Tibial artery (tissue), 4 donors: ENCODE measurements around the gene TLR9.

Experiments used
- DNase-seq, 2 donors: peaks; one replicate each; pipeline ENCODE4 v3.0.0-alpha.2; 2019
- H3K27ac ChIP-seq, 2 donors: fragments of 200-600 bp; sonication (generic) in 1 of 2; 1 replicate in 1 of 2; 2 replicates in 1 of 2; pipeline ENCODE4 v1.5.1; 2018 to 2019; ENCODE audit warnings: mild to moderate bottlenecking in 1 of 2
- H3K27me3 ChIP-seq, 2 donors: fragments of 200-600 bp; sonication (generic) in 1 of 2; one replicate each; pipeline versions ENCODE4 v1.5.1 to v1.6.0; 2016 to 2019
- H3K36me3 ChIP-seq, 3 donors: fragments of 200-600 bp; sonication (generic) in 2 of 3; one replicate each; pipeline ENCODE4 v1.5.1; 2016 to 2019; ENCODE audit warnings: mild to moderate bottlenecking in 2 of 3
- H3K4me1 ChIP-seq, 4 donors: fragments of 200-600 bp; sonication (generic) in 2 of 4; 1 replicate in 3 of 4; 2 replicates in 1 of 4; pipeline ENCODE4 v1.5.1; 2016 to 2019
- H3K4me3 ChIP-seq, 2 donors: fragments of 200-600 bp; sonication (generic) in 1 of 2; 1 replicate in 1 of 2; 2 replicates in 1 of 2; pipeline ENCODE4 v1.5.1; 2018 to 2019; ENCODE audit warnings: mild to moderate bottlenecking in 2 of 2
- H3K9me3 ChIP-seq, 3 donors: fragments of 200-600 bp; sonication (generic) in 1 of 3; one replicate each; pipeline ENCODE4 v1.5.1; 2016 to 2019
- CTCF ChIP-seq, 2 experiments: fragments of 200-600 bp in 1 of 2; fragments of 450-650 bp in 1 of 2; IDR thresholded peaks; one replicate each; pipeline ENCODE4 v1.5.1; 2017 to 2019; ENCODE audit warnings: antibody characterized with exemption in 2 of 2, mild to moderate bottlenecking in 1 of 2, moderate library complexity in 1 of 2
- intact Hi-C: fragments of 100-400 bp; cut with DNase I; formaldehyde crosslinking; loops from one replicate; pipeline ENCODE4 v1.15.0; 2023; ENCODE audit warnings: low total_unique reads

Gene TLR9

DNA sequence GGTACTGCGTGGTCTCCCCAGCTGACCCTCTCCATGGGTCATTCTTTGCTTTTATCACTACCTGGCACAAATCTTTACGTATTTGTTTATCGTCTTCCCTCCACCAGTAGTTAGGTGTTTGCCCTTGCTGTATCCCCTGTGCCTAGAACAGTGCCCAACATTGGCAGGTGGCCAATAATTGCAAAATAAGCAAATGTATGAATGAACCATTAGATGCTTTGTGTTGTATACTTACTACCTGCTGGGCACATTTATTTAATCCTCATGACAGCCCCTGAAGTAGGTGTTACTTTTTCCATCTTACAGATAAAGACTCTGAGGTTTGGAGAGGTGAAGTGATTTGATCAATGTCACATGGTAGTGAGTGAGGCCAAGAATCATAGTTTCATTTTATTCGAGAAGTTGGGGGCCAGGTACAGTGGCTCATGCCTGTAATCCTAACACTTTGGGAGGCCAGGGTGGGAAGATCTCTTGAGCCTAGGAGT lies 15.5 kb upstream of the TLR9 start:
- peaks cover 0 to 50% (median 37%) of the 10 kb centered on the region in 4 donors for H3K4me1 ChIP-seq
- no peaks in the 10 kb centered on the region for H3K27me3 ChIP-seq
- H3K36me3 ChIP-seq = no peaks in the 10 kb centered on the region
- H3K27ac ChIP-seq = peak overlapping the region; percentile 80 to 94
- TF ChIP-seq CTCF (IDR thresholded peaks at IDR 0.05) = no peak
- DNase-seq = no peak
- no peak overlapping the region for H3K4me3 ChIP-seq
- no peaks in the 10 kb centered on the region for H3K9me3 ChIP-seq
- intact Hi-C loops = no loop called here

- no peaks in the 10 kb centered on the region for H3K27me3 ChIP-seq
- peak overlapping the region; percentile 82 to 94 for H3K4me3 ChIP-seq
- peak; percentile 81 to 82 for DNase-seq
- H3K9me3 ChIP-seq = no peaks in the 10 kb centered on the region
- H3K4me1 ChIP-seq = peaks cover 0 to 54% (median 38%) of the 10 kb centered on the region in 4 donors
- peak overlapping the region; percentile 80 to 94 for H3K27ac ChIP-seq
- TF ChIP-seq CTCF (IDR thresholded peaks at IDR 0.05) = no peak
- no peaks in the 10 kb centered on the region for H3K36me3 ChIP-seq
- intact Hi-C loops = no loop called here
These were observed 14.8 kb upstream of the TLR9 start for GRCh38 chr3:52240059-52240885.

DNA sequence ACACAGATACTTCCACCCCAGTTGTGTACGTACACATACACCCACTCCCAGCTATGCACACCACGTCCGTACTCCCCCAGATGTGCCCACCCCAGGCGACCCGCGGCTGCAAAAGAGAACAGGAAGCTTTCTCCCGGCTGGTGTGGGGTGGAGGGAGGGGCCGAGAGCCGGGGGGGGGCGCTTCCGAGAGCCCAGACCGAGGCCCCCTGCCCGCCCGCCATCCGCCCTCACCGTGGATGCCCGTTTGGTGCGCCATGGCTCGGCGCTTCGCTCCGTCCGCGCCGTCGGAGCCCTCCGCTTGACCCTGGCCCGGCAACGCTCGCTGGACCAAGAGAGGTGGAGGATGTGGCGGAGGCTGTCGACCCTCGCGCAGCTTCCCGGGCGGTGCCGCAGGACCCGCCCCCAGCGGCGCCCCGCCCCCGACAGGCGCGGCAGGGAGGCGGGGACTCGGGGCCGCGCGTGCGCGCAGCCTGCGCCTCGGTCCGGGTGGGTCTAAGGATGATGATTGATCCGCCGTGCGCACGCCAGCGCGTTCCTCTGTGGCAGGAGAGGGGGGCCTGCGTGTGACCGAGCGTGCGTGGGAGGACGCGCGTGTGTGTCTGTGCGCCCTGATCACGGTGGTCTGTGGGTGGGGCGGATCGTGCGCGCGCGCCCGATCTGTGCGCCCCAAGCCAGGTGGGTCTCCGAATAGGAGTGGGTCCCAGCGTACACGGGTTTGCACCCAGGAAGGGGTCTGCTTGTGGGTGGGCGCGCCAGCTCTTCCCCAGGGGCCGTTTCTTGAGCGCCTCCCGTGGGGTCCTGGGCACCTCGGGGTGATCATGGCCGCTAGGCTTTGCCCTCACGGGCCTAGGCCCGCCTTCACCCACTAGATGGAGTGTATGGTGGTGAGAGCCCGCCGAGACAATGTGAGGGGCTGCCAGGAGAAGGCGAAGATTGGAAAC lies 13.6 kb upstream of the TLR9 start, which contains the start of gene TWF2:
Gene TWF2 (minus strand): TSS at position 398 of the 941 bp plus-strand sequence. CDS start 142 bp downstream, at position 256.
- H3K36me3 ChIP-seq = peaks cover 0 to 12% (median 5%) of the 10 kb centered on the region in 3 donors
- DNase-seq = peak; percentile 68 to 87
- H3K27me3 ChIP-seq = no peaks in the 10 kb centered on the region
- H3K4me1 ChIP-seq = peaks cover 0 to 52% (median 37%) of the 10 kb centered on the region in 4 donors
- H3K9me3 ChIP-seq = no peaks in the 10 kb centered on the region
- TF ChIP-seq CTCF (IDR thresholded peaks at IDR 0.05) = peak; percentile 30 to 45
- intact Hi-C loops = loop anchor here (2.0 kb wide), 1 partner anchor 40 kb away; the partner anchor contains the start of gene WDR82
- peak within 1 kb of the TSS; percentile 80 to 94 for H3K27ac ChIP-seq
- peak within 1 kb of the TSS; percentile 82 to 94 for H3K4me3 ChIP-seq

DNA sequence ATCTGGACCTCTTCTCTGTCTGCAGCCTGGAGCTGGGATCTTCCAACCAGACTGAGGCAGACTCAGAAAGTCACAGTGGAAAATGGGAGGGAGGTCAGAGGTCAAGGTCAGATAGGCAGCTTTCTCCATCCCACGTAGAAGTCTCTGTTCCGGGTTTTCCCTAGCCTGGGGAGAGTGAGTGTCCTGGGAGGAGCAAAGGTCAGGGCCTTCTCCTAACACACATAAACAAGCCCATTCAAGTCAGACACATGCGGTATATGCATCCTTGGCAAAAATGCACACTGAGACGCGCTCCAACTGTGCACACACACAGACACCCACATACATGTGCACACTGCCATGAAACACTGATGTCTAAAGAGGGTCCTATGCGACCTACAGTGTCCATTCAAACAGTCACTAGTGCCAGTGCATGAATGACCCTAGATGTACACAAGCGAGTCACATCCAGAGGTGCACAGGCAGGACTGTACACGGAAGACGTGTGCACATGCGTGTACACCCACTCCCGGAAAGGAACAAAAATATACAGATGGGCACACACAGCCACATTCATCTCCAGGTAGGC lies 12.8 kb upstream of the TLR9 start:
- peak overlapping the region; percentile 80 to 94 for H3K27ac ChIP-seq
- intact Hi-C loops = loop anchor here (2.0 kb wide), 1 partner anchor 41 kb away; the partner anchor contains the start of gene WDR82
- peak in 1 of 2 donors; percentile 67 for DNase-seq
- H3K36me3 ChIP-seq = peaks cover 0 to 18% (median 5%) of the 10 kb centered on the region in 3 donors
- TF ChIP-seq CTCF (IDR thresholded peaks at IDR 0.05) = no peak
- no peaks in the 10 kb centered on the region for H3K27me3 ChIP-seq
- H3K9me3 ChIP-seq = no peaks in the 10 kb centered on the region
- H3K4me3 ChIP-seq = peak overlapping the region; percentile 82 to 94
- H3K4me1 ChIP-seq = peaks cover 0 to 52% (median 38%) of the 10 kb centered on the region in 4 donors
